ENCODE measurements around the gene PDK3. TPM values are rescaled to one million over a fixed set of nuclear protein-coding genes. Genes with fewer than 3 reads are reported as not detected.

PDK3 gene
- total RNA-seq = 10 to 100 TPM; 12.5 to 12.6 TPM
- polyA plus RNA-seq (2013, experiment 1 of 2) = 15.1 TPM
- 15.3 TPM for polyA plus RNA-seq (2013, experiment 2 of 2)
- 24.0 to 224 (median 108) reads per million in 172 experiments for total RNA-seq

GRCh38 chrX:24464836-24465531 is at the start of gene PDK3:
TSS of gene PDK3 (plus strand) at chrX:24465286. CDS start at chrX:24465456, 170 bp downstream.
- Histone ChIP-seq H3K36me3 (ENCODE audit: insufficient read depth, low read length) (no peaks in the 10 kb centered on the region), H3K27ac (ENCODE audit: low read depth in 1 of 2, low read length in 2 of 2) (peak within 1 kb of the TSS; percentile 82 to 84), H3K27me3 (ENCODE audit: control insufficient read depth in 1 of 2, insufficient read depth in 2 of 2, low read length in 2 of 2) (no peaks in the 10 kb centered on the region), H3K9me3 (ENCODE audit: control insufficient read depth in 1 of 2, insufficient read depth in 1 of 2, low read length in 2 of 2) (no peaks in the 10 kb centered on the region), H3K4me3 (ENCODE audit: low read length) (peak within 1 kb of the TSS; percentile 89), H3K4me1 (ENCODE audit: insufficient read depth, low read length) (peaks cover 18% of the 10 kb centered on the region)
- H3K27ac Mint-ChIP-seq = peak within 1 kb of the TSS; percentile 95
- peak; percentile 81 to 95 (median 88) for DNase-seq
- ChIA-PET CTCF (interaction anchor here (0.6 to 1.5 kb wide), 3 partner anchors 13 to 69 kb away, joined by 3 to 6 read pairs (median 4); no protein-coding TSS in a partner anchor), POLR2A (interaction anchor here (0.9 to 6.2 kb wide), 6 partner anchors 15 to 411 kb away, joined by 4 to 142 read pairs (median 7); no protein-coding TSS in a partner anchor)
- no peaks in the 10 kb centered on the region for H3K27me3 Mint-ChIP-seq
- TF ChIP-seq CTCF (IDR thresholded peaks at IDR 0.05) = no peak
- no peaks in the 10 kb centered on the region for H3K9me3 Mint-ChIP-seq
- H3K36me3 Mint-ChIP-seq (ENCODE audit: low read depth) = no peaks in the 10 kb centered on the region
- peak within 1 kb of the TSS; percentile 88 for H3K4me3 Mint-ChIP-seq
- peak; percentile 94 for ATAC-seq (ENCODE audit: poor library complexity)
- peaks cover 36% of the 10 kb centered on the region for H3K4me1 Mint-ChIP-seq (ENCODE audit: low read depth)
- intact Hi-C loops (cut with DNase I, micrococcal nuclease) = loop anchor here (1.0 to 10.0 kb wide), 4 partner anchors 14 to 310 kb away; no protein-coding TSS in a partner anchor

GRCh38 chrX:24415921-24416320 is 49.2 kb upstream of the PDK3 start:
- Mint-ChIP-seq H3K27ac (no peak overlapping the region), H3K36me3 (ENCODE audit: low read depth) (no peaks in the 10 kb centered on the region), H3K27me3 (no peaks in the 10 kb centered on the region), H3K9me3 (no peaks in the 10 kb centered on the region), H3K4me3 (no peak overlapping the region), H3K4me1 (ENCODE audit: low read depth) (no peaks in the 10 kb centered on the region)
- no peak for TF ChIP-seq CTCF (IDR thresholded peaks at IDR 0.05)
- H3K36me3 ChIP-seq (ENCODE audit: insufficient read depth, low read length) = no peaks in the 10 kb centered on the region
- no peak overlapping the region for H3K4me3 ChIP-seq (ENCODE audit: low read length)
- H3K4me1 ChIP-seq (ENCODE audit: insufficient read depth, low read length) = no peaks in the 10 kb centered on the region
- POLR2A ChIA-PET = interaction anchor here (0.7 kb wide), 1 partner anchor 35 kb away, joined by 4 read pairs; no protein-coding TSS in a partner anchor
- no peaks in the 10 kb centered on the region for H3K27me3 ChIP-seq (ENCODE audit: control insufficient read depth in 1 of 2, insufficient read depth in 2 of 2, low read length in 2 of 2)
- no peak for ATAC-seq (ENCODE audit: poor library complexity)
- CTCF ChIA-PET = no interaction called here
- DNase-seq = no peak
- H3K27ac ChIP-seq (ENCODE audit: low read depth in 1 of 2, low read length in 2 of 2) = no peak overlapping the region
- intact Hi-C loops (cut with DNase I, micrococcal nuclease) = no loop called here
- H3K9me3 ChIP-seq (ENCODE audit: control insufficient read depth in 1 of 2, insufficient read depth in 1 of 2, low read length in 2 of 2) = no peaks in the 10 kb centered on the region

GRCh38 chrX:24423960-24424359 is 41.1 kb upstream of the PDK3 start:
- Mint-ChIP-seq H3K27me3 (no peaks in the 10 kb centered on the region), H3K36me3 (ENCODE audit: low read depth) (no peaks in the 10 kb centered on the region), H3K4me1 (ENCODE audit: low read depth) (peaks cover 7% of the 10 kb centered on the region), H3K27ac (no peak overlapping the region), H3K4me3 (no peak overlapping the region), H3K9me3 (no peaks in the 10 kb centered on the region)
- ATAC-seq (ENCODE audit: poor library complexity) (no peak), DNase-seq (no peak)
- no peak for TF ChIP-seq CTCF (IDR thresholded peaks at IDR 0.05)
- peaks cover 6% of the 10 kb centered on the region for H3K4me1 ChIP-seq (ENCODE audit: insufficient read depth, low read length)
- no peaks in the 10 kb centered on the region for H3K36me3 ChIP-seq (ENCODE audit: insufficient read depth, low read length)
- intact Hi-C loops (cut with DNase I, micrococcal nuclease) = loop anchor here in 1 of 2 experiments (5.0 kb wide), 1 partner anchor 33 kb away; no protein-coding TSS in a partner anchor
- H3K4me3 ChIP-seq (ENCODE audit: low read length) = no peak overlapping the region
- POLR2A ChIA-PET = no interaction called here
- CTCF ChIA-PET = interaction anchor here (1.1 kb wide), 1 partner anchor 28 kb away, joined by 3 read pairs; no protein-coding TSS in a partner anchor
- H3K9me3 ChIP-seq (ENCODE audit: control insufficient read depth in 1 of 2, insufficient read depth in 1 of 2, low read length in 2 of 2) = no peaks in the 10 kb centered on the region
- no peak overlapping the region for H3K27ac ChIP-seq (ENCODE audit: low read depth in 1 of 2, low read length in 2 of 2)
- H3K27me3 ChIP-seq (ENCODE audit: control insufficient read depth in 1 of 2, insufficient read depth in 2 of 2, low read length in 2 of 2) = no peaks in the 10 kb centered on the region
